GM23338 (cell line): ENCODE measurements around the gene MTURN. TPM values are rescaled to one million over a fixed set of nuclear protein-coding genes. Genes with fewer than 3 reads are reported as not detected.

Experiments
- ATAC-seq: fragments of 200-7000 bp; cut with Tn5 transposase; 3 replicates; pipeline ENCODE4 v1.9.1; 2020
- DNase-seq: peaks from one replicate; pipeline ENCODE4 v3.0.0-alpha.2; 2015; ENCODE audit warnings: low spot score
- H2AFZ ChIP-seq: fragments of 200-600 bp; sonication (generic); 2 replicates; pipeline ENCODE4 v1.8.0; 2016; ENCODE audit warnings: antibody characterized with exemption, mild to moderate bottlenecking, moderate library complexity
- H3F3A ChIP-seq: fragments of 200-600 bp; sonication (generic); replicated peaks from 2 replicates; pipeline ENCODE4 v1.8.0; 2017; ENCODE audit warnings: antibody characterized with exemption, mixed run types, low read depth
- H3K27ac ChIP-seq: fragments of 200-600 bp; sonication (generic); 2 replicates; pipeline ENCODE4 v1.6.1; 2016; ENCODE audit warnings: low read depth
- H3K27me3 ChIP-seq: fragments of 200-600 bp; sonication (generic); 2 replicates; pipeline ENCODE4 v1.8.0; 2016; ENCODE audit warnings: mild to moderate bottlenecking, mixed run types, moderate library complexity; ENCODE audit not compliant: insufficient read depth
- H3K36me3 ChIP-seq: fragments of 200-600 bp; sonication (generic); 2 replicates; pipeline ENCODE4 v1.8.0; 2016; ENCODE audit warnings: mild to moderate bottlenecking; ENCODE audit not compliant: insufficient read depth
- H3K4me1 ChIP-seq: fragments of 200-600 bp; sonication (generic); 2 replicates; pipeline ENCODE4 v1.8.0; 2016; ENCODE audit warnings: mild to moderate bottlenecking, moderate library complexity; ENCODE audit not compliant: insufficient read depth
- H3K4me2 ChIP-seq: fragments of 200-600 bp; sonication (generic); 2 replicates; pipeline ENCODE4 v1.7.1; 2017; ENCODE audit warnings: mixed run types
- H3K4me3 ChIP-seq: fragments of 200-600 bp; sonication (generic); 2 replicates; pipeline ENCODE4 v1.6.1; 2016; ENCODE audit warnings: mixed run types
- H3K79me2 ChIP-seq: fragments of 200-600 bp; sonication (generic); replicated peaks from 2 replicates; pipeline ENCODE4 v1.8.0; 2017; ENCODE audit warnings: mild to moderate bottlenecking; ENCODE audit not compliant: insufficient read depth
- H3K9me2 ChIP-seq: fragments of 200-600 bp; sonication (generic); 2 replicates; pipeline ENCODE4 v1.8.0; 2017; ENCODE audit not compliant: insufficient read depth
- H4K20me1 ChIP-seq: fragments of 200-600 bp; sonication (generic); replicated peaks from 2 replicates; pipeline ENCODE4 v1.8.0; 2017; ENCODE audit warnings: mild to moderate bottlenecking; ENCODE audit not compliant: insufficient read depth
- H3K27ac Mint-ChIP-seq: 2 replicates; pipeline ENCODE4 v1.8.0; 2020; ENCODE audit warnings: inconsistent platforms, mild to moderate bottlenecking, moderate library complexity, mixed read lengths
- H3K27me3 Mint-ChIP-seq: 3 replicates; pipeline ENCODE4 v1.8.0; 2022; ENCODE audit warnings: low read depth, mild to moderate bottlenecking, moderate library complexity, mixed read lengths, inconsistent platforms; ENCODE audit not compliant: insufficient read depth, poor library complexity
- H3K36me3 Mint-ChIP-seq: 3 replicates; pipeline ENCODE4 v1.8.0; 2021; ENCODE audit warnings: low read depth, mild to moderate bottlenecking, inconsistent platforms, moderate library complexity, mixed read lengths
- H3K4me1 Mint-ChIP-seq: 3 replicates; pipeline ENCODE4 v1.8.0; 2020; ENCODE audit warnings: mild to moderate bottlenecking, inconsistent platforms, mixed read lengths
- H3K4me3 Mint-ChIP-seq: 3 replicates; pipeline ENCODE4 v1.8.0; 2021; ENCODE audit warnings: moderate library complexity, mild to moderate bottlenecking, inconsistent platforms, mixed read lengths
- H3K9me3 Mint-ChIP-seq: 3 replicates; pipeline ENCODE4 v1.8.0; 2020; ENCODE audit warnings: moderate library complexity, mild to moderate bottlenecking, inconsistent platforms, mixed read lengths
- CREB1 ChIP-seq: fragments of 250-450 bp; sonication (Bioruptor Pico); IDR thresholded peaks from 2 replicates; pipeline ENCODE4 v1.5.0; 2020; ENCODE audit warnings: low read depth, mild to moderate bottlenecking, moderate library complexity
- ETS1 ChIP-seq: IDR thresholded peaks from 2 replicates; pipeline ENCODE4 v1.6.1; 2016; ENCODE audit warnings: antibody characterized with exemption
- EZH2 ChIP-seq: fragments of 200-600 bp; sonication (generic); IDR thresholded peaks from one replicate; pipeline ENCODE4 v1.8.0; 2017; ENCODE audit warnings: antibody characterized with exemption, mild to moderate bottlenecking, low read depth; ENCODE audit not compliant: unreplicated experiment
- EZH2phosphoT487 ChIP-seq: fragments of 200-600 bp; sonication (generic); IDR thresholded peaks from one replicate; pipeline ENCODE4 v1.8.1; 2018; ENCODE audit warnings: antibody characterized with exemption; ENCODE audit not compliant: unreplicated experiment
- JUNB ChIP-seq: IDR thresholded peaks from one replicate; pipeline ENCODE4 v1.6.1; 2016; ENCODE audit warnings: antibody characterized with exemption; ENCODE audit not compliant: unreplicated experiment
- NANOG ChIP-seq: IDR thresholded peaks from 2 replicates; pipeline ENCODE4 v1.6.1; 2016; ENCODE audit warnings: antibody characterized with exemption, borderline replicate concordance
- POLR2AphosphoS5 ChIP-seq: IDR thresholded peaks from 2 replicates; pipeline ENCODE4 v1.6.1; 2016; ENCODE audit warnings: antibody characterized with exemption, low read depth
- STAT1 ChIP-seq: IDR thresholded peaks from one replicate; pipeline ENCODE4 v1.6.1; 2016; ENCODE audit warnings: antibody characterized with exemption; ENCODE audit not compliant: unreplicated experiment
- ZNF114 ChIP-seq: fragments of 250-450 bp; sonication (Bioruptor Pico); IDR thresholded peaks from 2 replicates; pipeline ENCODE4 v1.5.0; 2020; ENCODE audit warnings: mild to moderate bottlenecking, moderate library complexity
- ZNF331 ChIP-seq: fragments of 250-450 bp; sonication (Bioruptor Pico); IDR thresholded peaks from 2 replicates; pipeline ENCODE4 v1.5.0; 2020; ENCODE audit warnings: low read depth, mild to moderate bottlenecking, moderate library complexity
- polyA plus RNA-seq: library from polyadenylated mRNA; unstranded; fragments of >200 nt; fragmentation: Nextera tagmentation; extraction: Ambion mirVana; gene quantifications from 2 replicates; pipeline ENCODE4 v1.2.1, GENCODE V29; 2016
- total RNA-seq: library from RNA; depleted of rRNA; stranded (reverse); fragments of >200 nt; shearing (Covaris generic); gene quantifications from 2 replicates; pipeline ENCODE4 v1.2.3, GENCODE V29; 2014
- TF ChIP-seq, protein P1 (sequence below), 2 experiments: fragments of 200-600 bp in 1 of 2; sonication (generic) in 1 of 2; conservative IDR thresholded peaks; 2 replicates each; pipeline versions ENCODE4 v1.5.1 to v1.6.1; 2016 to 2017; ENCODE audit warnings: antibody characterized with exemption in 2 of 2, low read depth in 2 of 2, mild to moderate bottlenecking in 2 of 2, moderate library complexity in 1 of 2
- TF ChIP-seq, protein P2 (sequence below): fragments of 250-450 bp; sonication (Bioruptor Pico); IDR thresholded peaks from 2 replicates; pipeline ENCODE4 v1.5.0; 2020; ENCODE audit warnings: mild to moderate bottlenecking, moderate library complexity
- TF ChIP-seq, protein P3 (sequence below): IDR thresholded peaks from one replicate; pipeline ENCODE4 v1.6.1; 2018; ENCODE audit warnings: antibody characterized with exemption; ENCODE audit not compliant: unreplicated experiment

The MTURN gene
- total and polyA plus RNA-seq, 2 experiments from 2014 or later, result 3.1 to 8.7 TPM

DNA sequence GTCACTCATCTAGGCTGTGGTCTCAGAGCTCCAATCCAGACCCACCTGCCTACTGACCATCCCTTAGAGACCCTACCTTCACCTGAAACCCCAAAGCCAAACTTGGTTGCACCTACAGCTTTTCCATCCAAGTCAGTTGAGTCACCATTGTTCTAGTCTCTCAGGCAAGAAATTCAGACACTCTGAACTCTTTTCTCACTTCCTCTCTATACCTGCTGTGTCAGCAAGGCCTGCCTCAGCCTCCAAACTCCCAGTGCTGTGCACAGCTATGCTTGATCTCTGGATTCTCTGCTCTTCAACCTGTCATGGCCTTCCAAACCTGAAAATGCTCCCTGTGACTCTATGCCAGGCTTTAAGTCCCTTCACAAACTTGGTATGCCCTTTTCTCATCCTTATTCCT is 47.4 kb upstream of the MTURN start (continued):
- no peak for TF ChIP-seq CREB1 (CRISPR knock-in tag)
- no peak for TF ChIP-seq EZH2

GRCh38 chr7:30088362-30088761 is 46.4 kb upstream of the MTURN start:
- Mint-ChIP-seq H3K27me3 (no peaks in the 10 kb centered on the region), H3K9me3 (no peaks in the 10 kb centered on the region)
- TF ChIP-seq ZNF331 (no peak), ZNF114 (no peak), JUNB (no peak), EZH2phosphoT487 (no peak), NANOG (no peak), EZH2 (no peak), STAT1 (no peak), POLR2AphosphoS5 (no peak), CREB1 (CRISPR knock-in tag) (no peak), ETS1 (no peak)
- TF ChIP-seq, protein P1, sequence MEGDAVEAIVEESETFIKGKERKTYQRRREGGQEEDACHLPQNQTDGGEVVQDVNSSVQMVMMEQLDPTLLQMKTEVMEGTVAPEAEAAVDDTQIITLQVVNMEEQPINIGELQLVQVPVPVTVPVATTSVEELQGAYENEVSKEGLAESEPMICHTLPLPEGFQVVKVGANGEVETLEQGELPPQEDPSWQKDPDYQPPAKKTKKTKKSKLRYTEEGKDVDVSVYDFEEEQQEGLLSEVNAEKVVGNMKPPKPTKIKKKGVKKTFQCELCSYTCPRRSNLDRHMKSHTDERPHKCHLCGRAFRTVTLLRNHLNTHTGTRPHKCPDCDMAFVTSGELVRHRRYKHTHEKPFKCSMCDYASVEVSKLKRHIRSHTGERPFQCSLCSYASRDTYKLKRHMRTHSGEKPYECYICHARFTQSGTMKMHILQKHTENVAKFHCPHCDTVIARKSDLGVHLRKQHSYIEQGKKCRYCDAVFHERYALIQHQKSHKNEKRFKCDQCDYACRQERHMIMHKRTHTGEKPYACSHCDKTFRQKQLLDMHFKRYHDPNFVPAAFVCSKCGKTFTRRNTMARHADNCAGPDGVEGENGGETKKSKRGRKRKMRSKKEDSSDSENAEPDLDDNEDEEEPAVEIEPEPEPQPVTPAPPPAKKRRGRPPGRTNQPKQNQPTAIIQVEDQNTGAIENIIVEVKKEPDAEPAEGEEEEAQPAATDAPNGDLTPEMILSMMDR (conservative IDR thresholded peaks at IDR 0.05; ENCODE audit: low read depth in 2 of 2), result no peak
- TF ChIP-seq, protein P2, sequence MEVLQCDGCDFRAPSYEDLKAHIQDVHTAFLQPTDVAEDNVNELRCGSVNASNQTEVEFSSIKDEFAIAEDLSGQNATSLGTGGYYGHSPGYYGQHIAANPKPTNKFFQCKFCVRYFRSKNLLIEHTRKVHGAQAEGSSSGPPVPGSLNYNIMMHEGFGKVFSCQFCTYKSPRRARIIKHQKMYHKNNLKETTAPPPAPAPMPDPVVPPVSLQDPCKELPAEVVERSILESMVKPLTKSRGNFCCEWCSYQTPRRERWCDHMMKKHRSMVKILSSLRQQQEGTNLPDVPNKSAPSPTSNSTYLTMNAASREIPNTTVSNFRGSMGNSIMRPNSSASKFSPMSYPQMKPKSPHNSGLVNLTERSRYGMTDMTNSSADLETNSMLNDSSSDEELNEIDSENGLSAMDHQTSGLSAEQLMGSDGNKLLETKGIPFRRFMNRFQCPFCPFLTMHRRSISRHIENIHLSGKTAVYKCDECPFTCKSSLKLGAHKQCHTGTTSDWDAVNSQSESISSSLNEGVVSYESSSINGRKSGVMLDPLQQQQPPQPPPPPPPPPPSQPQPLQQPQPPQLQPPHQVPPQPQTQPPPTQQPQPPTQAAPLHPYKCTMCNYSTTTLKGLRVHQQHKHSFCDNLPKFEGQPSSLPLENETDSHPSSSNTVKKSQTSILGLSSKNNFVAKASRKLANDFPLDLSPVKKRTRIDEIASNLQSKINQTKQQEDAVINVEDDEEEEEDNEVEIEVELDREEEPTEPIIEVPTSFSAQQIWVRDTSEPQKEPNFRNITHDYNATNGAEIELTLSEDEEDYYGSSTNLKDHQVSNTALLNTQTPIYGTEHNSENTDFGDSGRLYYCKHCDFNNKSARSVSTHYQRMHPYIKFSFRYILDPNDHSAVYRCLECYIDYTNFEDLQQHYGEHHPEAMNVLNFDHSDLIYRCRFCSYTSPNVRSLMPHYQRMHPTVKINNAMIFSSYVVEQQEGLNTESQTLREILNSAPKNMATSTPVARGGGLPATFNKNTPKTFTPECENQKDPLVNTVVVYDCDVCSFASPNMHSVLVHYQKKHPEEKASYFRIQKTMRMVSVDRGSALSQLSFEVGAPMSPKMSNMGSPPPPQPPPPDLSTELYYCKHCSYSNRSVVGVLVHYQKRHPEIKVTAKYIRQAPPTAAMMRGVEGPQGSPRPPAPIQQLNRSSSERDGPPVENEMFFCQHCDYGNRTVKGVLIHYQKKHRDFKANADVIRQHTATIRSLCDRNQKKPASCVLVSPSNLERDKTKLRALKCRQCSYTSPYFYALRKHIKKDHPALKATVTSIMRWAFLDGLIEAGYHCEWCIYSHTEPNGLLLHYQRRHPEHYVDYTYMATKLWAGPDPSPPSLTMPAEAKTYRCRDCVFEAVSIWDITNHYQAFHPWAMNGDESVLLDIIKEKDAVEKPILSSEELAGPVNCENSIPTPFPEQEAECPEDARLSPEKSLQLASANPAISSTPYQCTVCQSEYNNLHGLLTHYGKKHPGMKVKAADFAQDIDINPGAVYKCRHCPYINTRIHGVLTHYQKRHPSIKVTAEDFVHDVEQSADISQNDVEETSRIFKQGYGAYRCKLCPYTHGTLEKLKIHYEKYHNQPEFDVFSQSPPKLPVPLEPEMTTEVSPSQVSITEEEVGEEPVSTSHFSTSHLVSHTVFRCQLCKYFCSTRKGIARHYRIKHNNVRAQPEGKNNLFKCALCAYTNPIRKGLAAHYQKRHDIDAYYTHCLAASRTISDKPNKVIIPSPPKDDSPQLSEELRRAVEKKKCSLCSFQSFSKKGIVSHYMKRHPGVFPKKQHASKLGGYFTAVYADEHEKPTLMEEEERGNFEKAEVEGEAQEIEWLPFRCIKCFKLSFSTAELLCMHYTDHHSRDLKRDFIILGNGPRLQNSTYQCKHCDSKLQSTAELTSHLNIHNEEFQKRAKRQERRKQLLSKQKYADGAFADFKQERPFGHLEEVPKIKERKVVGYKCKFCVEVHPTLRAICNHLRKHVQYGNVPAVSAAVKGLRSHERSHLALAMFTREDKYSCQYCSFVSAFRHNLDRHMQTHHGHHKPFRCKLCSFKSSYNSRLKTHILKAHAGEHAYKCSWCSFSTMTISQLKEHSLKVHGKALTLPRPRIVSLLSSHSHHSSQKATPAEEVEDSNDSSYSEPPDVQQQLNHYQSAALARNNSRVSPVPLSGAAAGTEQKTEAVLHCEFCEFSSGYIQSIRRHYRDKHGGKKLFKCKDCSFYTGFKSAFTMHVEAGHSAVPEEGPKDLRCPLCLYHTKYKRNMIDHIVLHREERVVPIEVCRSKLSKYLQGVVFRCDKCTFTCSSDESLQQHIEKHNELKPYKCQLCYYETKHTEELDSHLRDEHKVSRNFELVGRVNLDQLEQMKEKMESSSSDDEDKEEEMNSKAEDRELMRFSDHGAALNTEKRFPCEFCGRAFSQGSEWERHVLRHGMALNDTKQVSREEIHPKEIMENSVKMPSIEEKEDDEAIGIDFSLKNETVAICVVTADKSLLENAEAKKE, result no peak
- TF ChIP-seq, protein P3, sequence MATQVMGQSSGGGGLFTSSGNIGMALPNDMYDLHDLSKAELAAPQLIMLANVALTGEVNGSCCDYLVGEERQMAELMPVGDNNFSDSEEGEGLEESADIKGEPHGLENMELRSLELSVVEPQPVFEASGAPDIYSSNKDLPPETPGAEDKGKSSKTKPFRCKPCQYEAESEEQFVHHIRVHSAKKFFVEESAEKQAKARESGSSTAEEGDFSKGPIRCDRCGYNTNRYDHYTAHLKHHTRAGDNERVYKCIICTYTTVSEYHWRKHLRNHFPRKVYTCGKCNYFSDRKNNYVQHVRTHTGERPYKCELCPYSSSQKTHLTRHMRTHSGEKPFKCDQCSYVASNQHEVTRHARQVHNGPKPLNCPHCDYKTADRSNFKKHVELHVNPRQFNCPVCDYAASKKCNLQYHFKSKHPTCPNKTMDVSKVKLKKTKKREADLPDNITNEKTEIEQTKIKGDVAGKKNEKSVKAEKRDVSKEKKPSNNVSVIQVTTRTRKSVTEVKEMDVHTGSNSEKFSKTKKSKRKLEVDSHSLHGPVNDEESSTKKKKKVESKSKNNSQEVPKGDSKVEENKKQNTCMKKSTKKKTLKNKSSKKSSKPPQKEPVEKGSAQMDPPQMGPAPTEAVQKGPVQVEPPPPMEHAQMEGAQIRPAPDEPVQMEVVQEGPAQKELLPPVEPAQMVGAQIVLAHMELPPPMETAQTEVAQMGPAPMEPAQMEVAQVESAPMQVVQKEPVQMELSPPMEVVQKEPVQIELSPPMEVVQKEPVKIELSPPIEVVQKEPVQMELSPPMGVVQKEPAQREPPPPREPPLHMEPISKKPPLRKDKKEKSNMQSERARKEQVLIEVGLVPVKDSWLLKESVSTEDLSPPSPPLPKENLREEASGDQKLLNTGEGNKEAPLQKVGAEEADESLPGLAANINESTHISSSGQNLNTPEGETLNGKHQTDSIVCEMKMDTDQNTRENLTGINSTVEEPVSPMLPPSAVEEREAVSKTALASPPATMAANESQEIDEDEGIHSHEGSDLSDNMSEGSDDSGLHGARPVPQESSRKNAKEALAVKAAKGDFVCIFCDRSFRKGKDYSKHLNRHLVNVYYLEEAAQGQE, result no peak

More at GRCh38 chr7:30088362-30088761, 46.4 kb upstream of the MTURN start:
- Histone ChIP-seq H3K79me2 (no peaks in the 10 kb centered on the region), H3F3A (no peaks in the 10 kb centered on the region), H3K4me2 (no peak overlapping the region), H3K36me3 (no peaks in the 10 kb centered on the region), H3K27me3 (no peaks in the 10 kb centered on the region), H4K20me1 (peaks cover 7% of the 10 kb centered on the region), H3K9me2 (no peaks in the 10 kb centered on the region), H3K27ac (no peak overlapping the region), H3K4me1 (no peaks in the 10 kb centered on the region), H2AFZ (no peak overlapping the region), H3K4me3 (no peak overlapping the region)
- Mint-ChIP-seq H3K27ac (no peak overlapping the region), H3K4me1 (peaks cover 11% of the 10 kb centered on the region; the same call in 2 of the 3 replicates), H3K36me3 (no peaks in the 10 kb centered on the region; the same call in 2 of the 3 replicates), H3K4me3 (no peak overlapping the region; the same call in 2 of the 3 replicates)
- no peak for ATAC-seq
- DNase-seq, result no peak
